MM.1S (cell line): ENCODE measurements around the gene ARMC9.

Experiments
- DNase-seq: peaks from one replicate; pipeline ENCODE4 v3.0.0-alpha.2; 2015
- H2AFZ ChIP-seq: fragments of 300-600 bp; sonication (generic); 2 replicates; pipeline ENCODE4 v1.6.0; 2016; ENCODE audit warnings: antibody characterized with exemption, low read length
- H3F3A ChIP-seq: fragments of 300-600 bp; sonication (generic); 2 replicates; pipeline ENCODE4 v1.6.1; 2016; ENCODE audit warnings: mild to moderate bottlenecking, antibody characterized with exemption, low read length, moderate library complexity, mixed read lengths; ENCODE audit not compliant: insufficient read depth
- H3K27ac ChIP-seq: fragments of 300-600 bp; sonication (generic); 2 replicates; pipeline ENCODE4 v1.5.1; 2016; ENCODE audit warnings: mild to moderate bottlenecking, low read length
- H3K27me3 ChIP-seq: fragments of 300-600 bp; sonication (generic); replicated peaks from 2 replicates; pipeline ENCODE4 v1.6.0; 2016; ENCODE audit warnings: low read length; ENCODE audit not compliant: insufficient read depth
- H3K36me3 ChIP-seq: fragments of 300-600 bp; sonication (generic); replicated peaks from 2 replicates; pipeline ENCODE4 v1.6.1; 2016; ENCODE audit warnings: mild to moderate bottlenecking, low read length, mixed read lengths; ENCODE audit not compliant: insufficient read depth
- H3K4me1 ChIP-seq: fragments of 300-600 bp; sonication (generic); 2 replicates; pipeline ENCODE4 v1.6.1; 2016; ENCODE audit warnings: low read length, mixed read lengths
- H3K4me2 ChIP-seq: fragments of 300-600 bp; sonication (generic); 2 replicates; pipeline ENCODE4 v1.6.0; 2016; ENCODE audit warnings: low read depth, low read length
- H3K4me3 ChIP-seq: fragments of 300-600 bp; sonication (generic); 2 replicates; pipeline ENCODE4 v1.5.1; 2016; ENCODE audit warnings: low read length, mixed read lengths
- H3K79me2 ChIP-seq: fragments of 300-600 bp; sonication (generic); 2 replicates; pipeline ENCODE4 v1.6.1; 2016; ENCODE audit warnings: mixed run types, low read length, mixed read lengths
- H3K9ac ChIP-seq: fragments of 300-600 bp; sonication (generic); 2 replicates; pipeline ENCODE4 v1.6.1; 2016; ENCODE audit warnings: low read length, mixed read lengths
- H3K9me2 ChIP-seq: fragments of 300-600 bp; sonication (generic); replicated peaks from 2 replicates; pipeline ENCODE4 v1.6.1; 2016; ENCODE audit warnings: mild to moderate bottlenecking, low read length, mixed read lengths; ENCODE audit not compliant: insufficient read depth
- H3K9me3 ChIP-seq: fragments of 300-600 bp; sonication (generic); replicated peaks from 2 replicates; pipeline ENCODE4 v1.6.1; 2016; ENCODE audit warnings: mild to moderate bottlenecking, low read length, mixed read lengths; ENCODE audit not compliant: insufficient read depth
- H4K20me1 ChIP-seq: fragments of 300-600 bp; sonication (generic); 2 replicates; pipeline ENCODE4 v1.6.1; 2016; ENCODE audit warnings: mild to moderate bottlenecking, low read length, moderate library complexity, mixed read lengths; ENCODE audit not compliant: insufficient read depth
- EZH2 ChIP-seq: fragments of 300-600 bp; sonication (generic); optimal IDR thresholded peaks from 2 replicates; pipeline ENCODE3; 2017; ENCODE audit warnings: low read depth, mild to moderate bottlenecking, antibody characterized with exemption, low read length, mixed read lengths
- EZH2phosphoT487 ChIP-seq: fragments of 300-600 bp; sonication (generic); IDR thresholded peaks from 2 replicates; pipeline ENCODE4 v1.6.1; 2018; ENCODE audit warnings: antibody characterized with exemption, low read length
- TF ChIP-seq, protein P1 (sequence below): fragments of 300-600 bp; sonication (generic); IDR thresholded peaks from 2 replicates; pipeline ENCODE4 v1.5.1; 2016; ENCODE audit warnings: antibody characterized with exemption, low read length, mixed read lengths

Gene ARMC9

GRCh38 chr2:231292472-231293134, 94.2 kb downstream of the ARMC9 start:
- Histone ChIP-seq H3K9ac (no peak overlapping the region), H3K4me1 (no peaks in the 10 kb centered on the region), H4K20me1 (no peaks in the 10 kb centered on the region), H3K27ac (no peak overlapping the region), H3K9me2 (no peaks in the 10 kb centered on the region), H3K79me2 (no peaks in the 10 kb centered on the region), H3K36me3 (no peaks in the 10 kb centered on the region), H3F3A (no peaks in the 10 kb centered on the region), H3K9me3 (no peaks in the 10 kb centered on the region), H3K4me2 (no peak overlapping the region), H3K4me3 (no peak overlapping the region), H3K27me3 (no peaks in the 10 kb centered on the region), H2AFZ (no peak overlapping the region)
- DNase-seq: no peak
- TF ChIP-seq EZH2 (no peak), EZH2phosphoT487 (no peak)
- TF ChIP-seq, protein P1, sequence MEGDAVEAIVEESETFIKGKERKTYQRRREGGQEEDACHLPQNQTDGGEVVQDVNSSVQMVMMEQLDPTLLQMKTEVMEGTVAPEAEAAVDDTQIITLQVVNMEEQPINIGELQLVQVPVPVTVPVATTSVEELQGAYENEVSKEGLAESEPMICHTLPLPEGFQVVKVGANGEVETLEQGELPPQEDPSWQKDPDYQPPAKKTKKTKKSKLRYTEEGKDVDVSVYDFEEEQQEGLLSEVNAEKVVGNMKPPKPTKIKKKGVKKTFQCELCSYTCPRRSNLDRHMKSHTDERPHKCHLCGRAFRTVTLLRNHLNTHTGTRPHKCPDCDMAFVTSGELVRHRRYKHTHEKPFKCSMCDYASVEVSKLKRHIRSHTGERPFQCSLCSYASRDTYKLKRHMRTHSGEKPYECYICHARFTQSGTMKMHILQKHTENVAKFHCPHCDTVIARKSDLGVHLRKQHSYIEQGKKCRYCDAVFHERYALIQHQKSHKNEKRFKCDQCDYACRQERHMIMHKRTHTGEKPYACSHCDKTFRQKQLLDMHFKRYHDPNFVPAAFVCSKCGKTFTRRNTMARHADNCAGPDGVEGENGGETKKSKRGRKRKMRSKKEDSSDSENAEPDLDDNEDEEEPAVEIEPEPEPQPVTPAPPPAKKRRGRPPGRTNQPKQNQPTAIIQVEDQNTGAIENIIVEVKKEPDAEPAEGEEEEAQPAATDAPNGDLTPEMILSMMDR: no peak

DNA sequence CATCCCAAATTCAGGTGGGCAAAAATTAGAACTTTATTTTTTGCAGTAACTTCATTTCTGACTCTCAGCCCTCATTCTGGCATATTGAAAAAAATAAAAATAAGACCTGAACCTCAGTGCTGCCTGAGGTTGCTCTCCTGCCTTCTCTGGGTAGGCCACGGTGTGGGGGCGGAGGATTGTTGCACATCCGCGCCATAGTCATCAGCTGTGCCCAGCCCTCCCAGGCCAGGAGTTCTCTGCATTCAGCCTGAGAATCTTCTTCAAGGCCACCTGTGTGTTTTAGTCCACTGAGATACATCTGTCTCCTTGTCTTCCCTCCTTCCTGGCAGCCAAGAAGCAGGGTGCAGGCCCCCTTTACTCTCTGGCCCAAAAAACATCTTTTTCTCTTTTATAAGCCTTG, 94.7 kb downstream of the ARMC9 start:
- Histone ChIP-seq H3K4me2 (no peak overlapping the region), H3F3A (no peaks in the 10 kb centered on the region), H2AFZ (no peak overlapping the region), H3K9ac (no peak overlapping the region), H3K4me1 (no peaks in the 10 kb centered on the region), H3K27ac (no peak overlapping the region), H3K36me3 (no peaks in the 10 kb centered on the region), H4K20me1 (no peaks in the 10 kb centered on the region), H3K9me3 (no peaks in the 10 kb centered on the region), H3K79me2 (no peaks in the 10 kb centered on the region), H3K4me3 (no peak overlapping the region), H3K27me3 (no peaks in the 10 kb centered on the region), H3K9me2 (no peaks in the 10 kb centered on the region)
- TF ChIP-seq EZH2 (no peak), EZH2phosphoT487 (no peak)
- TF ChIP-seq, protein P1: no peak
- no peak for DNase-seq

DNA sequence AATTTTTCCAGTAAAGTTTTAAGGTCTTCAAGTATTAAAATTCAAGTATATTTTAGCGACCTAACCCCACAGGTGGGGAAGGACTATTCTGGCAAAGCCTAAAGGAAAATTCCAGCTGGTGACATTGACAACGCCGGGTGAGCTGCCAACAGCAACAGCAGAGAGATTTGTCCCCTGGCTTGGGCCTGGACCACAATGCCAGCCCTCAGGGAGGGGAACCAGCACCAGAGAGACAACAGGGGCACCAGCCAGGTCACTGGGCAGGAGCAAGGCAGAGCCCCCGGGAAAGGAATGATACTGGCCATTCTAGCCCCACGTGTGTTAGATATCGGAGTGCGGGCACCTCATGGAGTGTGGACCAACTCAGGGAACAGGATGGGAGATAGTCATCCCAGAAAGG, 95.7 kb downstream of the ARMC9 start:
- Histone ChIP-seq H2AFZ (no peak overlapping the region), H3K27ac (no peak overlapping the region), H4K20me1 (no peaks in the 10 kb centered on the region), H3K9me3 (no peaks in the 10 kb centered on the region), H3K27me3 (no peaks in the 10 kb centered on the region), H3K9me2 (no peaks in the 10 kb centered on the region), H3K4me2 (no peak overlapping the region), H3K79me2 (no peaks in the 10 kb centered on the region), H3K4me3 (no peak overlapping the region), H3K9ac (no peak overlapping the region), H3K36me3 (no peaks in the 10 kb centered on the region), H3F3A (no peaks in the 10 kb centered on the region), H3K4me1 (no peaks in the 10 kb centered on the region)
- TF ChIP-seq EZH2phosphoT487 (no peak), EZH2 (no peak)
- TF ChIP-seq, protein P1: no peak
- no peak for DNase-seq
